ENCODE measurements around the gene OR52R1.

DNA sequence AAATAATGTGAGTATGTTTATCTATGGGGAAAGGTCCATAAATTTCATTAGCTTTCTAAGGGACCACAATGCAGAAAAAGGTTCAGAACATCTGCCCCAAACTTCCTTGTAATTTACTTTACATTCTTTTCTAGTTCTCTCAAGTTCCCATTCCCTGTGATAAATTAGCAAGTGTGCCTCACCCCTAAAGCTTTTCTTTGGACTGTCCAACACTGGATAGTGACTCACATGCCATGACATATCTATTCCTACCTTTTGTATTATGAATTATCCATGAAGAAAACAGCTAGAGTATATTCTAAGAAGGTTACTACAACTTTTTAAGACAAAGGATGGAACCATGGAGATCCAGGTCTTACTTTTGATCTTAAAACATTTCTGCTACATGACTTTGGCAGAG, 36.1 kb downstream of the OR52R1 start:
- TF ChIP-seq, protein P1, sequence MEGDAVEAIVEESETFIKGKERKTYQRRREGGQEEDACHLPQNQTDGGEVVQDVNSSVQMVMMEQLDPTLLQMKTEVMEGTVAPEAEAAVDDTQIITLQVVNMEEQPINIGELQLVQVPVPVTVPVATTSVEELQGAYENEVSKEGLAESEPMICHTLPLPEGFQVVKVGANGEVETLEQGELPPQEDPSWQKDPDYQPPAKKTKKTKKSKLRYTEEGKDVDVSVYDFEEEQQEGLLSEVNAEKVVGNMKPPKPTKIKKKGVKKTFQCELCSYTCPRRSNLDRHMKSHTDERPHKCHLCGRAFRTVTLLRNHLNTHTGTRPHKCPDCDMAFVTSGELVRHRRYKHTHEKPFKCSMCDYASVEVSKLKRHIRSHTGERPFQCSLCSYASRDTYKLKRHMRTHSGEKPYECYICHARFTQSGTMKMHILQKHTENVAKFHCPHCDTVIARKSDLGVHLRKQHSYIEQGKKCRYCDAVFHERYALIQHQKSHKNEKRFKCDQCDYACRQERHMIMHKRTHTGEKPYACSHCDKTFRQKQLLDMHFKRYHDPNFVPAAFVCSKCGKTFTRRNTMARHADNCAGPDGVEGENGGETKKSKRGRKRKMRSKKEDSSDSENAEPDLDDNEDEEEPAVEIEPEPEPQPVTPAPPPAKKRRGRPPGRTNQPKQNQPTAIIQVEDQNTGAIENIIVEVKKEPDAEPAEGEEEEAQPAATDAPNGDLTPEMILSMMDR (IDR thresholded peaks at IDR 0.05; ENCODE audit: low read depth, low read length), result no peak
- no peak for TF ChIP-seq POLR2A (IDR thresholded peaks at IDR 0.05; ENCODE audit: extremely low read depth, insufficient read length)

Measured in NB4 (cell line).